HL-60 (cell line): ENCODE results near the gene ATIC.

Source experiments
- DNase-seq, 2 experiments: peaks; one replicate each; pipeline ENCODE4 v3.0.0-alpha.2; 2010 to 2020; ENCODE audit warnings: low read depth in 1 of 2, low spot score in 1 of 2
- H3K27ac ChIP-seq: fragments of 250-450 bp; sonication (Bioruptor Pico); replicated peaks from 2 replicates; pipeline ENCODE4 v1.5.1; 2020; ENCODE audit warnings: mild to moderate bottlenecking, moderate library complexity
- H3K27me3 ChIP-seq: fragments of 250-450 bp; sonication (Bioruptor Pico); 2 replicates; pipeline ENCODE4 v1.5.1; 2021; ENCODE audit warnings: mild to moderate bottlenecking, moderate library complexity; ENCODE audit not compliant: insufficient read depth, poor library complexity, severe bottlenecking
- H3K4me3 ChIP-seq: replicated peaks from 2 replicates; pipeline ENCODE4 v1.5.1; 2011; ENCODE audit warnings: mild to moderate bottlenecking, control low read depth, low read length; ENCODE audit not compliant: insufficient read depth
- CTCF ChIP-seq: IDR thresholded peaks from one replicate; pipeline ENCODE4 v1.5.1; 2011; ENCODE audit warnings: low read length, control low read depth, inconsistent platforms; ENCODE audit not compliant: insufficient read depth
- GABPA ChIP-seq: IDR thresholded peaks from 2 replicates; pipeline ENCODE4 v1.6.1; 2012; ENCODE audit warnings: low read depth
- POLR2AphosphoS5 ChIP-seq: IDR thresholded peaks from 2 replicates; pipeline ENCODE4 v1.6.1; 2012; ENCODE audit warnings: low read depth
- REST ChIP-seq: IDR thresholded peaks from 2 replicates; pipeline ENCODE4 v1.6.1; 2012; ENCODE audit warnings: low read depth; ENCODE audit not compliant: insufficient replicate concordance
- SPI1 ChIP-seq: IDR thresholded peaks from 2 replicates; pipeline ENCODE4 v1.6.1; 2012; ENCODE audit warnings: low read depth, mild to moderate bottlenecking, borderline replicate concordance
- long read RNA-seq: library from polyadenylated mRNA; unstranded; transcript quantifications from one replicate; pipeline ENCODE4 v2.0.0, GENCODE V29; 2020

ATIC gene
- long read RNA-seq, transcript ATIC-201 (16 exons, 2,213 nt), result major isoform, 2,209 of 2,596 reads
- long read RNA-seq, transcript ATIC-207 (16 exons, 2,187 nt), result minor isoform, 59 of 2,596 reads
- long read RNA-seq, transcript ATIC-205 (15 exons, 2,275 nt), result minor isoform, 79 of 2,596 reads
- long read RNA-seq, partial matches to known transcripts, result 104 of 2,596 reads
- long read RNA-seq, other reads (novel, unspliced or antisense), result 144 of 2,596 reads

- peak within 1 kb of the TSS; percentile 79 for H3K4me3 ChIP-seq
- H3K27ac ChIP-seq, result peak within 1 kb of the TSS; percentile 93
- peak; percentile 83 to 95 for DNase-seq
- no peaks in the 10 kb centered on the region for H3K27me3 ChIP-seq
- TF ChIP-seq POLR2AphosphoS5 (peak; percentile 83), SPI1 (no peak), REST (peak; percentile 7), GABPA (no peak), CTCF (no peak)
Observed at GRCh38 chr2:215311625-215312396, at the start of gene ATIC. Gene ATIC, plus strand, starts transcription at chr2:215312059. Its CDS starts 84 bp downstream, at chr2:215312143.

GRCh38 chr2:215262303-215262702 lies 49.6 kb upstream of the ATIC start:
- TF ChIP-seq CTCF (no peak), POLR2AphosphoS5 (no peak), SPI1 (no peak), REST (no peak), GABPA (no peak)
- Histone ChIP-seq H3K27ac (no peak overlapping the region), H3K4me3 (no peak overlapping the region), H3K27me3 (no peaks in the 10 kb centered on the region)
- DNase-seq, result no peak

- no peak overlapping the region for H3K27ac ChIP-seq
- no peaks in the 10 kb centered on the region for H3K27me3 ChIP-seq
- DNase-seq, result no peak
- TF ChIP-seq POLR2AphosphoS5, result no peak
- TF ChIP-seq REST, result no peak
- TF ChIP-seq CTCF, result no peak
- no peak for TF ChIP-seq SPI1
- no peak for TF ChIP-seq GABPA
- H3K4me3 ChIP-seq, result no peak overlapping the region
Observed at GRCh38 chr2:215262741-215263362, 49.0 kb upstream of the ATIC start.
